ENCODE measurements around the gene EPB41L4A. TPM values are rescaled to one million over a fixed set of nuclear protein-coding genes. Genes with fewer than 3 reads are reported as not detected.

EPB41L4A gene
- total RNA-seq, 1 experiment from 2014 or later = 5.2 TPM

- TF ChIP-seq GABPB1 (CRISPR knock-in tag; IDR thresholded peaks at IDR 0.05) (no peak), TEAD4 (CRISPR knock-in tag; IDR thresholded peaks at IDR 0.05) (no peak)
Measured at GRCh38 chr5:112159435-112159834, 259.6 kb downstream of the EPB41L4A start (continued).

- ATAC-seq (no peak), DNase-seq (ENCODE audit: low spot score) (no peak)
- H3K36me3 Mint-ChIP-seq = no peaks in the 10 kb centered on the region
- H3K9me3 Mint-ChIP-seq = peaks cover 14% of the 10 kb centered on the region
- POLR2A ChIA-PET = no interaction called here
- TF ChIP-seq ERG (CRISPR knock-in tag; IDR thresholded peaks at IDR 0.05) (no peak), JUN (CRISPR knock-in tag; IDR thresholded peaks at IDR 0.05) (no peak), ZSCAN18 (CRISPR knock-in tag; IDR thresholded peaks at IDR 0.05) (no peak), STAT6 (CRISPR knock-in tag; conservative IDR thresholded peaks at IDR 0.05; ENCODE audit: low read depth) (no peak), PRRX2 (CRISPR knock-in tag; IDR thresholded peaks at IDR 0.05) (no peak), PRDM15 (CRISPR knock-in tag; IDR thresholded peaks at IDR 0.05) (no peak), RORB (CRISPR knock-in tag; IDR thresholded peaks at IDR 0.05) (no peak), HMGA2 (CRISPR knock-in tag; IDR thresholded peaks at IDR 0.05) (no peak), ZNF396 (CRISPR knock-in tag; IDR thresholded peaks at IDR 0.05; ENCODE audit: borderline replicate concordance) (no peak), AR (CRISPR knock-in tag; IDR thresholded peaks at IDR 0.05) (no peak), E2F4 (CRISPR knock-in tag; IDR thresholded peaks at IDR 0.05; ENCODE audit: borderline replicate concordance, low read depth) (no peak), NFE2L1 (CRISPR knock-in tag; IDR thresholded peaks at IDR 0.05) (no peak), FOXP4 (CRISPR knock-in tag; IDR thresholded peaks at IDR 0.05) (no peak)
- H3K27ac Mint-ChIP-seq = no peak overlapping the region
- H3K27me3 Mint-ChIP-seq (ENCODE audit: low read depth) = no peaks in the 10 kb centered on the region; the same call in 1 of the 2 replicates
- no peak overlapping the region for H3K4me3 Mint-ChIP-seq
- CTCF ChIA-PET = no interaction called here
- peaks cover 12% of the 10 kb centered on the region for H3K4me1 Mint-ChIP-seq
Measured at GRCh38 chr5:112156211-112156610, 262.9 kb downstream of the EPB41L4A start.
